Daoy (cell line): ENCODE data around the gene ZNF750. TPM values are rescaled to one million over a fixed set of nuclear protein-coding genes. Genes with fewer than 3 reads are reported as not detected.
A peak's percentile ranks its signal among the peaks of the same experiment; 100 is the strongest.
"Not testable (repeated sequence)": the region's sequence is repeated elsewhere in the genome, so short reads cannot be mapped to it uniquely, and the experiment has no call there.

Source experiments
- DNase-seq: peaks from one replicate; pipeline ENCODE4 v3.0.0-alpha.2; 2015; ENCODE audit warnings: low read depth
- total RNA-seq: library from RNA; depleted of rRNA; stranded (reverse); fragments of >200 nt; shearing (Covaris generic); gene quantifications from 2 replicates; pipeline ENCODE4 v1.2.3, GENCODE V29; 2014; rRNA removed

Gene ZNF750
- total RNA-seq, 1 experiment from 2014 or later: not detected

DNA sequence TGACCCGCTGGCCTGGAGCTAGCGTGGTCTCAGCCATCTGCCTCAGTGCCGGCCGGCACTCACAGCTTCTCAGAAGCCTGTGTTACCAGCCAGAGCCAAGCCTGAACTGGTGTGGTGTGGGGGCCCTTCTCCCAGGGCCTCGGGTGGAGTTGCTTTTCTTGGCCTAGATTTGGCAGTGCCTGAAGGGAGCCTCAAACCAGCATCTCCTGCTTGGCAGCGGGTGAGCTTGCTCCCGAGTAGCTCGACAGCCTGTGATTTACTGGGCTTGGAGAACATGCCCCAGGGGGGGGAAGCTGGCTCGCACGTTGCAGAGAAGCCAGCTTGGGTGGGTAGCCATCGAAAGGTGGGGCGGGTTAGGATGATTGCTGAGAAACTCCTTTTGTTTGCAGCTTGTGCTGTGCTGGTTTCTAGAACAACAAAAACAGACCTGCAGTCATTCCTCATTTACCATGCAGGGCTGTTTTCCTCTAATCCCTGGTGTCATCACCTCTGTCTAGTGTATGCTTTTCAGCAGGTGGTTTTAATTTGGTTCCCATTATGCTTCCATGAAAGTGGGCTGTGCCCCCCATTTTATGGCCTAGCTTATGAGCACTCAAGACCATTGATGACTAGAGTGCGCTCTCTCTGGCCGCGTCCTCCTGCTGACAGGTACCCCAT is 45.7 kb downstream of the ZNF750 start:
- no peak for DNase-seq

DNA sequence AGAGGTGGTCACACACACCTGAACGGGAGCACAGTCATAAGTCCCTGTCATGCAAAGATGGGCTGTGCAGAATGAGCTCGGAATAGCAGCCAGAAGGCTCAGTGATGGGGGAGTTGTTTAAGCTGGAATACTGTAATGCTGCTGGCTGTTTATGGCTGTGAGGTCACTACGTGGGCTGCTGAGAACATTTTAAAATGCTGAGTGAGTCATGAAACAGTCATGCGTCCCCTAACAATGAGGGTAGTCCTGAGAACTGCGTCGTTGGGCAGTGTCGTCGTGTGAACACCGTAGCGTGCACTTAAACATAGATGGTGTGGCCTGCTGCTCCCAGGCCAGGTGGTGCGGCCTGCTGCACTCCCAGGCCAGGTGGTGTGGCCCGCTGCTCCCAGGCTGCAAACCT is 48.3 kb downstream of the ZNF750 start:
- peak; percentile 83 for DNase-seq

DNA sequence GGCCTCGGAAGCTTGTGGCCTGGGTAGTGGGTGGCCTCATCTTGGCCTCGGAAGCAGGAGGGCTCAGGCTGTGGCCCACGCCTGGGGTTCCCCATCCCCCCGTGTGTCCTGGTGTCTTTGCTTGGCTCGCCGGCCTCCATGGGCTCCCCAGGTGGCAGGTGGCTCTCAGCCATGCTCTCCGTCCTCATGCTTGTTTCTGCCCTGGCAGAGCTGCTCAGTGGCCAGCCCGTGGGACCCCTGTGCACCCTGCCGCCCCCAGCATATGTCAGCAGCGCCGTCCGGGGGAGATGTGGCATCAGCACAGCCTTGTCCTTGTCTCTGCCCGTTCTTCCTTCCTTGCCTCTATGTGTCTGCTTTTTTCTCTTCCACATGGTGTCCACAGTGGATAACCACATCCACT is 49.4 kb downstream of the ZNF750 start:
- DNase-seq: no peak

- no peak for DNase-seq
Measured at GRCh38 chr17:82789806-82790205, 50.0 kb downstream of the ZNF750 start.

GRCh38 chr17:82789051-82789592 is 50.7 kb downstream of the ZNF750 start:
- DNase-seq: no peak

- DNase-seq: no peak
Measured at GRCh38 chr17:82788206-82789001, 51.4 kb downstream of the ZNF750 start.

DNA sequence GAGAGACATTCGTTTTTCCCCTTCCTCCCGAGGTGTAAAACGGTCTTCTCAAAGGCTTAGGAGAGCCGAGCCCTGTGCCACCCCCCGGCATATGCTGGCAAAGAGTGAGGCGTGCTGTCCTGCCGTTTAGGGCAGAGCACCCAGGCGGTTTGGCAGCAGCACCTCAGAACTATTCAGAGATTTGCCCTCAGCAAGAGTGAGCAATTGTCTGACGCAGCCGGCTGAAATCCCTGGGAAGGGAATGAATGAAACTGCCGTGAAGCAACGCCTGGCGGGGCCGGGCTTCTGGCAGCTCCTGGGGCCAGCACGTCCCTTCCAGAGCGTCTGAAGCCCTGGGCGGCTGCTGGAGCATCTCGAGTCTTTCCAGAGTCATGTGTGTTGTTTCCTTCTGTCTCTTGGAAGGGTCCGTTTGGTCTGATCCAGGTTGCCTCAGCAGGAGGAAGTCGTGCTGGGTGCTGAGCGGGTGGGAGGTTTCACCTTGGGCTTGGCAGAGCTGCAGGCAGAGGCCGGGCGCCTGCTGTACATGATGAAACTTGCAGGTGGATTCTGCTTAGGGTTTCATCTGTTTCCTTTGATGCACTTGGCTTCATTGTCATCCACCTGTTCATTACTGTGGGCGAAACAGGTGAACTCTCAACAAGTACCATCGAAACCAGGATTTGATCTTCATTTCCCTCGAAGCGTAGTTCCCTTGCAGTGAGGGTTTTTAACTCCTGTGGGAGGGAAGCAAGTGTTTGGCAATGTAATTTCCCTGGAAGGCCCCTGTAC is 52.6 kb downstream of the ZNF750 start:
- no peak for DNase-seq

- no peak for DNase-seq
Measured at GRCh38 chr17:82786427-82786826, 53.4 kb downstream of the ZNF750 start.

- not testable (repeated sequence) for DNase-seq
Measured at GRCh38 chr17:82785581-82785980, 54.2 kb downstream of the ZNF750 start.

DNA sequence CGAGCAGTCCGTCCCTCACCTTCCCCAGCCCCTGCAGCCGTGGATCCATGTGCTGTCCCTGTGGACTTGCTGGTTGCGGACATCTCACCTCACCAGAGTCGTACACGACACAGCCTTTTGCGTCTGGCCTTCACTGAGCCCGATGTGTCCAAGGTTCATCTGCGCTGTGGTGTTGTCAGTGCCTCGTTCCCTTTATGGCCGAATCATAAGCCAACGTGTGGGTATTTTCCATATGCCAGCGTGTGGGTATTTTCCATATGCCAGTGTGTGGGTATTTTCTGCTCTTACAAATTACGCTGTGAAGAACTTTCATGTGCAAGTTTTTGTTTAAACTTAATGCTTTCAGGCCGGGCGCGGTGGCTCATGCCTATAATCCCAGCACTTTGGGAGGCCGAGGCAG is 56.3 kb downstream of the ZNF750 start:
- DNase-seq: no peak

- DNase-seq: no peak
Measured at GRCh38 chr17:82782657-82783207, 57.1 kb downstream of the ZNF750 start.

DNA sequence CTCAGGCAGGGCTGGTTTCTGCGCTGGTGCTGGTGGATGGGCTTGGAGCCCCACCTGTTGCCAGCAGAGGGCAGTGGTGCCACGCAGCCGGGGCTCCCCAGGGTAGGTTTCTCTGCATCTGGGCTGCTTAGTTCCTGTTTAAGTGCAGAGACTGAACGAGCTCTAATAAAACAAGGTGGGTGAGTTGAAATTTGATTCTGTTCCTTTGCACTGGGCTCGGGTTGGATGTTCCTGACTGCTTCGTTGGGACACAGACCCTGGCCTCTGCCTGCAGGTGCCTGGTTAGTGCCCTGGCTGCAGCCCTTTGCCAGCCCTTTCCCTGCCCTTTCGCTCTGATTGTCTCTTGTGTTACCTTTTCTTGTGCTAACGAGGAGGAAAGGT is 57.9 kb downstream of the ZNF750 start:
- DNase-seq: peak; percentile 74

GRCh38 chr17:82780971-82781893 is 58.6 kb downstream of the ZNF750 start:
- DNase-seq: no peak

GRCh38 chr17:82780195-82780594 is 59.6 kb downstream of the ZNF750 start:
- no peak for DNase-seq

GRCh38 chr17:82779541-82779940 is 60.3 kb downstream of the ZNF750 start:
- no peak for DNase-seq

Other genes starting within 250 kb of the ZNF750 start
- gene WDR45B, start 191.6 kb downstream of the ZNF750 start, total RNA-seq: 93.1 and 109 TPM in 2 replicates
- 1.5 and 3.2 TPM in 2 replicates for gene RAB40B, start 141.3 kb downstream of the ZNF750 start, total RNA-seq
- gene FN3KRP, start 123.3 kb downstream of the ZNF750 start, total RNA-seq: 28.1 and 30.2 TPM in 2 replicates
- gene FN3K, start 104.4 kb downstream of the ZNF750 start, total RNA-seq: not detected in 2 replicates
- 21.5 and 23.0 TPM in 2 replicates for gene TBCD, start 88.0 kb downstream of the ZNF750 start, total RNA-seq
- 26.9 and 35.5 TPM in 2 replicates for gene METRNL, start 239.6 kb upstream of the ZNF750 start, total RNA-seq